Activated T-cell treated with anti-CD3 and anti-CD28 coated beads for 1 hour (primary cell): ENCODE results near the gene PNP.

ENCODE experiments used
- DNase-seq: peaks from one replicate; pipeline ENCODE4 v3.0.0-alpha.2; 2020; ENCODE audit warnings: low read depth

PNP gene

GRCh38 chr14:20455355-20456300 lies 13.6 kb upstream of the PNP start:
- no peak for DNase-seq

GRCh38 chr14:20456971-20457370 lies 12.2 kb upstream of the PNP start:
- no peak for DNase-seq

GRCh38 chr14:20458031-20458789 lies 11.0 kb upstream of the PNP start:
- DNase-seq, result no peak

GRCh38 chr14:20460458-20461224 lies 8.6 kb upstream of the PNP start:
- peak; percentile 26 for DNase-seq

- DNase-seq, result peak; percentile 95
Observed at GRCh38 chr14:20461225-20462141, 7.7 kb upstream of the PNP start, which contains the start of gene PIP4P1. PIP4P1 (minus strand) TSS chr14:20461434; CDS start chr14:20461325, 109 bp downstream.

- DNase-seq, result no peak
Observed at GRCh38 chr14:20468764-20469241, 403 bp upstream of the PNP start.

- no peak for DNase-seq
Observed at GRCh38 chr14:20469890-20470602, 840 bp downstream of the PNP start.

- no peak for DNase-seq
Observed at GRCh38 chr14:20470603-20470901, 1.3 kb downstream of the PNP start.

- no peak for DNase-seq
Observed at GRCh38 chr14:20472536-20473169, 3.4 kb downstream of the PNP start.

GRCh38 chr14:20476776-20477175 lies 7.6 kb downstream of the PNP start:
- DNase-seq, result no peak

GRCh38 chr14:20477211-20477876 lies 8.1 kb downstream of the PNP start:
- DNase-seq, result no peak

GRCh38 chr14:20478894-20479293 lies 9.7 kb downstream of the PNP start:
- DNase-seq, result no peak

GRCh38 chr14:20482382-20482781 lies 13.2 kb downstream of the PNP start:
- DNase-seq, result no peak

GRCh38 chr14:20485900-20486299 lies 16.7 kb downstream of the PNP start:
- DNase-seq, result no peak

GRCh38 chr14:20486684-20487395 lies 17.6 kb downstream of the PNP start:
- no peak for DNase-seq

- no peak for DNase-seq
Observed at GRCh38 chr14:20487396-20487725, 18.2 kb downstream of the PNP start.

GRCh38 chr14:20489093-20489994 lies 20.1 kb downstream of the PNP start:
- no peak for DNase-seq

GRCh38 chr14:20490563-20490962 lies 21.4 kb downstream of the PNP start:
- DNase-seq, result no peak
